Stimulated activated CD4-positive, alpha-beta T cell treated with anti-CD3 and anti-CD28 coated beads, Interleukin-1b, Interleukin-23, amount 100 ng/mL, for 1 hour (primary cell): ENCODE results near the gene SYCP3.

Experiments
- DNase-seq, 2 donors: peaks; one replicate each; pipeline ENCODE4 v3.0.0-alpha.2; 2020; ENCODE audit warnings: low read depth in 2 of 2

The SYCP3 gene

DNA sequence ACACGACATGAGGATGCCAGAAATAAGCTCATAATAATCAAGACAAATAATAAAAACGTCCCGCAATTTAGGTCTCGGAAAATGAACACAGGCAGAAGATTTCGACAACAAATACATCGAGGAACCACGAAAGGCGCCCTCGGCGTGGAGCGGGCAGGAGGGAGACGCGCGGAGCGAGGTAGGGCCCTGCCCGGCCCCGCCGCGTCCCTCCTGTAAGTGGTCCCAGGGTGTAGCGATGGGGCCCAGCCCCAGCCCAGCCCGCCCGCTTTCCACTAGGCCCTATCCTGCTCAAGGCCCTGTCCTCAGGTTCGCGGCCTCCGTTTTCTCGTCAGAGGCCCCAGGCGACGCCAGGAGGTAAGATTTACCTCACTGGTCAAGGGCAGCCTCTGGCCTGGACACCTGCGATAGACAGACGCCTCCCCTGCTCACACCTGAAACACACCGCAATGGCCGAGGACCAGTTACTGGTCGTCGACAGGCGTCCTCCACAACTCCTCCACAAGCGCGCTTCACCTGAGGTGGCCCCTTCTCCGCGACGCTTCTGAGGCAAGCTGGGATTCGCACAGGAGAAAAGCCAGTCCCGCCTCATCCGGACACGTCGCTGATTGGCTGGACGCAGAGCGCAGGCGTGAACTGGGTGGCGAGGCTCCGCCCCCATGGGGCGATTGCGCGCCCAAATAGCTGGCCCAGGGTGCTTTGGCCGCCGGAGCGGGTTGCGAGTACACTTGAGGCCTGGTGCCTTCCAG, at the start of gene SYCP3:
SYCP3 (minus strand) TSS at position 543 of the 746 bp plus-strand sequence. CDS start 1,527 bp downstream, outside the sequence.
- no peak for DNase-seq

DNA sequence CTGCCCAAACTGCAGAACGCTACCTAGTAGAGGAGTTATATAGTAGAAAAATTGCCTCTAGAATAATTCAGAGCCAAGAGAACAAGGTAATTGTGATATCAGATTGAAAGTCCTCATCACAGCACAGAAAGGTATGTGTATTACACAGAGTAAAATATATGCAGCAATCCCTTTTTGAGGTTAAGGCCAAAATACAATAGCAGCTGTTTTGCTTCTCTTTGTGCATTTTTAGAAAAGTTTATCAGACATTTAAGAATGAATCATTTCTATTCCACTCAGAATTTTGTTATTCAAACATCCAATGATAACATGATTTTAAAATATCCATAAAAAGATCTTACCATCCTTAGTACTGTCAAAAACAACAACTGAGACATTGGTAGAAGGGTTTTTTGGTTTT, 46.4 kb upstream of the SYCP3 start:
- DNase-seq: no peak

DNA sequence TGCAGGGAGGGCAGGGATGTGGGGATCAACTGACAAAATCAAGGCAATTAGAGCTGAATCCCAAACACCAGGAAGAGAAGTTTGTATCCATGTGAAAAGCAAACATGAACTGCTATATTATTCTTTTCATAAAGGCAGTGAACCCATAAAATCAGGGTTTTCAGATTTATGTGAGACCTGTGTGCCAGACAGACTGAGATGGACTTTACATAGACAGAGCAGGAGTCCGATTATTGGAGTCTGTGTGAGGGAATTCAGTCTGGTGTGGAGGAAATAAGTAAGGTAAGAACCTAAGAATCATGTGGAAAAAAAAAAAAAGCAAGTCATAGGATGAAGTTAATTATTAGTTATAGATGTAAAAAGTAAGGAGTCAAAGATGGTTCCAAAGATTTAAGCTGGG, 45.1 kb upstream of the SYCP3 start:
- DNase-seq: no peak

DNA sequence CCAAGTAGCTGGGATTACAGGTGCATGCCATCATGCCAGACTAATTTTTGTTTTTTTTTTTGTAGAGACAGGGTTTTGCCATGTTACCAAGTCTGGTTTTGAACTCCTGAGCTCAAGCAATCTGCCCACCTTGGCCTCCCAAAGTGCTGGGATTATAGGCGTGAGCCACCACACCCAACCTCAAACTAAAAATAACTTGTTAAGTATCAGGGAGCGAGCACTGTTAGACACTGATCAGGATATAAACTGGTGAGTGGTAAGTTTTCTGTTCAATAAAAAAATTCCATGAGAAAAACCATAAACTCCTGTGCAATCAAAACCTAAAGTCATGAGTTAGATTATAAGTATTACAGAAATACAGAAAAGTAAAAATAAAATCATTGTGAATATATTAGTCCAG, 44.6 kb upstream of the SYCP3 start:
- no peak for DNase-seq

DNA sequence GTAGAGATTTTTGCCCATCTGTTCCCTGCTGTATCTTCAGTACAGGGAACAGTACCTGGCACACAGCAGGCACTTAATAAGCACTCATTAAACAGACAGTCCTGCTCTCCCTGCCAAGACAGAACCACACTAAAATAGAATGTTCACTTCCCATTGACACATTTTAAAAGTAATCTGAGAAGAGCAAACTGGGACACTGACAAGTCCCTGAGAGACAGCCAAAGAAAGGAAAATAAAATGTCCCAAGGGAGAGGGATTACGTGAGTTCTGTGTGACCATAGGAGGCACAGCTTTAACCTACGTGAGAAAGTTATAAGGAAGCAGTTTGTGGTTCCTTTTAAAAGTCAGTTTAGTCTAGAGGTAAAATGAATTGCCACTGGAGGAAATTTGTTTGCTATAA, 43.9 kb upstream of the SYCP3 start:
- no peak for DNase-seq

DNA sequence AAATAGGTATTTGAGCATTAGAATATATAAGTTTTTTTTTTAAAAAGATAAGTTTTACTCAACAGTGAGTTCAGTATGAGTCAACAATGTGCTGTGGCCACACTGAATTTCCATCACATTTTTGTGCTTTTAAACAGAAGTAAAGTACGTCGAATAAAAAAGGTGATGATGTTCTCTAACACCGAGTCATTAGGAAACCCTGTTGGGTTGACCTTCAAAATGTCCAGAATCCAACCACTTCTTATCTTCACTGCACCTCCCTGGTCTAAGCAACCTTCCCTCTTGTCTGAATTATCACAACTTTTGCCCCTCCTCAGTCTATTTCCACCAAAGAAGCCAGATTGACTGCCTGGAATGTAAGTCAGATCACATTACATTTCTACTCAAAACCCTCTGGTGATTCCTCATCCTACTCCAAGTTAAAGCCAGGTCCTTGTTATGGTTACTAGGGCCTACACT, 43.0 kb upstream of the SYCP3 start:
- DNase-seq: no peak

DNA sequence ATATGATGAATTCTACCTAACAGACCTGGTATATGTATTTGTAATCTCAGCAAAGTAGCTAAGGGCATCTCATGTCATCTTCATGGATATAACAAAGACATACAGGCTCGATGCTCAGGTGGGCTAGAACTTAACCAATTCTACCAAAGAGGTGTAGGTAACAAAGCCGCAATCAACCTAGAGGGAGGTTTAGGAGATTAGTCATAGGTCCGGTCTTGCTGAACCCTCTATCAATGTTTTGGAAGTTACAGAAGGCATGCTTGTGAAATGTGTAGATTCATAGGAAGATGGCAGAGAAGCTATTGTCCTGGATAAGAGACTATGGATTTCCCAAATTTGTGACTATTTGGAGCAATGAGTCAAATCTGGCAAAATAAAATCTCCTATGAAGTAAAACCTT, 42.6 kb upstream of the SYCP3 start:
- DNase-seq: no peak

- no peak for DNase-seq
These were observed 41.3 kb upstream of the SYCP3 start for GRCh38 chr12:101780599-101780998.

DNA sequence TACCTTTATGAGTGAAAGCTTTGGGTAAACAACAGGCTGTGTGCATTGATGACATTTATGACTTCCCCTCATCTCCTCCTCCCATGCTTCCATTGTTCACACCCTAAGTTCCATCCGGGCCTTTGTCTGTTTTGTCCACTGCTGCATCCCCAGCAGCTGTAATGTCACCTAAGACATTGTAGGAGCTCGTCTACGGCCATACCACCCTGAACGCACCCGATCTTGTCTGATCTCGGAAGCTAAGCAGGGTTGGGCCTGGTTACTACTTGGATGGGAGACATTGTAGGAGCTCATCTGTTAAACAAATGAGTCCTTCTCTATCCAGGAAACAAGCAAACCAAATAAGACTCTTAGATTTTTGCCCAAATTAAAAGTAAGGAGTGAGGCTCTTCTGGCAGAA, 40.4 kb upstream of the SYCP3 start:
- no peak for DNase-seq

DNA sequence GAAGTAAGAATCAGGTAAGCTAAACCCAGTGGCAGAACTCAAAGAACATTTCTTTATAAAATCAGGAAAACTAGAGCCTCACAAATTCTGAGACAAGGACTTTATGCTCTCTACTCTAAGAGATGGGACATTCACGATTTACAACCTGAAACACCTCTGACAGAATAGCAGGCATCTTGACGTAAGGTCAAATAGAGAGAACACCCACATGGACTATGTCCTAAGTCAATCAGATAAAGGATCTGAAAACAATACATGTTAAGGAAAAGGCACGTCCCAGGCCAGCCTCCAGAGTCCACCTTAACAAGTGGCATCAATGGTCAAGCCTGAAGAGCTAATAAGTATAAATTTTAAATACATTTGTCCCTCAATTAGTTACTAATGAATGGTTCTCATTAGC, 39.9 kb upstream of the SYCP3 start:
- no peak for DNase-seq

- DNase-seq: no peak
These were observed 38.7 kb upstream of the SYCP3 start for GRCh38 chr12:101777978-101778377.

DNA sequence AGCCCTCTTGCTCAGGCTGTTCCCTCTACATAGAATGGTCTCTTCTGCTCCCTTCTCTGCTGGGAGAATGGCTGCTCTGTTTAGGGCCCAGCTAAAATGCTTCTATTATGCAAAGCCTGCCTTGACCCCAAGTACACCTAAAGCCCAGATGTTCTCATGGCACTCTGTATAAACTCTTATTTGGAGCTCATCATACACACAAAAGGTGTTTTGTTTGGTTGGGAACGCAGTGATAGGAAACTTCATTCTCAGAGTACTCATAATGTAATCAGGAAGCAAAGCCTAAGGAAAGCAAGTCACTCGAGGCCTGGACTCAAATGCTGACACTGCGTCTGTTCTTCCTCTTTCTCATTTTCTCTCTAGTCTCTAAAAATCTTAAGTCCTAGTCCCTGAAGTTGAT, 38.2 kb upstream of the SYCP3 start:
- no peak for DNase-seq

DNA sequence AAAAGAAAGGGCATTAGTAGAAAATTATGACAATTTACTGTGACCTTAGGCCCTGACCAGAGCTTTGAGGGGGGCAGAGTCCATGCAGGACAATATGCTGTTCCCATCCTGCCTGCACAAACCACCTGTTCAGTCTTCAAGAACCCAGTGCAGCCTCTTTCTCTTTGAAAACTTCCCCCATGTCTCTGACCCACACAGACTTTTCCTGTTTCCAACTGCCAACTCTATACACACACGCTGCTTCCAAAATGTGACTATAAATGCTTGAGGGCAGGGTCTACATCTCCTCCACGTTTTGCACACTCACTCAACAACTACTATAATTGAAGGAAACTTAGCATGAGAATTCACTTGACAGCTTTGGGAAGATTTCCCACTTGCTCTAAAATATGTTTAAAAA, 36.6 kb upstream of the SYCP3 start:
- no peak for DNase-seq

DNA sequence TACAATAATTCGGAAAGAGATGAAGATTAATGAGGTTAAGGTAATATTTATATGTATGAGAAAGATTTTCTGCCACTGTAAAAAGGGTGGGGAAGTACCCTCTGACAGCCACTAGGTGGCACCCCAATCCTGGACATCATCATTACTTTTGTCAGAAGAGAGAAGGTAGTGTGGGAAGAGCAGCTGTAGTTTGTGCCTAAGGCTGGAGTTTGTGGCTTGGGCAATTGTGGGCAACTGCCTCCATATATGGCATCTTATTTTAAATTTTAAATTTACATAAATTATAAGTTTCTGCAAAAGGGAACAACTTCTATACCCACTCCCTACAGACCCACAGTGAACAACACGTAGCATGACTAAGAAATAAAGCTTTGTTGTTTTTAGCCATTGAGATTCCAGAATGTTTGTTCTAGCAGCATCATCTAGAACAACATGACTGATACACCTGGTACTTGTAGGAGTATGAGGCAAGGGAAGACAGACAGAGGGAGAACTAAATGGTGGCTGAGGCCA, 34.4 kb upstream of the SYCP3 start:
- DNase-seq: peak; percentile 31 to 50

DNA sequence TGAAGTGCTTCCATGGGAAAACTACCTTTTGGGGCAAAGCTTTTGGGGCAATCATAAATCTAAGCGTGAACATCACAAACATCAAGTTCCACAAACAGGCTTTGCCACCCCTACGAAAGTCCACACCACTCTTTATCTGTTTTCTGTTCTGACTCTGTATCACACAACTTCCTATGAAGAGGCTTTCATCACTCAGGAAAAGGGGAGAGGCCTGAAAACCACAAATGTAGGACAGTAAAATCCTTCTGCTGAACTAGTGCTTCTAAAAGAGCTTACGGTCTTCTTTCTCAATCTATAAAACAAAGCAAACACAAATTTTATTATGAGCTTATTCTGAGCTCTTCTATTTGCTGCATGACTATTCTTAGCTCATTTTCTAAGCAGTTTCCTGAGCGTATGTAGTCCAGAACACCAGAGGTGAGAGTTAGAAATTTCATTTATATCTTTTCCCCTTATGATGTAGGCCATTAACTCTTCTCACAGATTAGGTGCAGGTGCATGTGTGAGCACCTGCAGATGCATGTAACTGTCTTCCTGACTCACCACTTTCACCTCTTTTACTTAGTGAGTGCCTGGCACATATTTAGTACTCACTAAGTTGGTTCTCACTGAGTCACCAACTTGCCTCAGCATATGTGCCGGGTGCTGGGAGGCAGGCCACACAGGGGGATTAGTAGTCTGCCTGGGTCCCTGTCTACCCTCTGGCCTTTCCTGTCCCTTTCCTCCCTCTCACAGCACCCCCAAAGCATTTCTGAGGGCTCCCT, 32.9 kb upstream of the SYCP3 start:
- DNase-seq: no peak

DNA sequence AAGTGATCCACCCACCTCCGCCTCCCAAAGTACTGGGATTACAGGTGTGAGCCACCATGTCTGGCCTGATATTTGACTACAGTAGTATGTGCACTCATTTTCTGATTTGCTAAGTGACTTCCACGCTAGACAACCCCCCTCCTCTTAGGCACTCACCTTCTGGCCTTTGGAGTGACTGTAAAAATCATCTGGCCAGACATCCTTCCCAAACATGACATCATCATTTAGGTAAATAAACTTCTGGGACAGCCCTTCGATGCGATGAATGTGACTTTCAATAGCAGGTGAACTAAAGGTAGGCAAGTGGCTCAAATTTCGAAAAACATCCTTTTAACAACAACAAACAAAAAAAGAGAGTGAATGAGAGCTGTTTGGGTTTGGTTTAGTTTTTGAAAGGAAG, 30.6 kb upstream of the SYCP3 start:
- no peak for DNase-seq

GRCh38 chr12:101768781-101769180, 29.5 kb upstream of the SYCP3 start:
- no peak for DNase-seq

DNA sequence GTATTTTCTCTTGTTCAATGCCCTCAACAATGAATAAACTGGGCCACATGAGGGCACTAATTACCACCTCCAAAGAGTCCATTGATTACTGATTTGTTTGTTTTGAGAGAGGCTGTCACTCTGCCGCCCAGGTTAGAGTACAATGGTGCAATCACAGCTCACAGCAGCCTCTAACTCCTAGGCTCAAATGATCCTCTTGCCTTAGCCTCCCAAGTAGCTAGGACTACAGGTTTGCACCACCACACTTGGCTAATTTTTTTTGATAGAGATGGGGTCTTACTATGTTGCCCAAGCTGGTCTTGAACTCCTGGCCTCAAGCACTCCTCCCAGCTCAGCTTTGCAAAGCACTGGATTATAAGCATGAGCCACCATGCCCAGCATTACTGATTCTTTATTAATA, 28.3 kb upstream of the SYCP3 start:
- DNase-seq: no peak

DNA sequence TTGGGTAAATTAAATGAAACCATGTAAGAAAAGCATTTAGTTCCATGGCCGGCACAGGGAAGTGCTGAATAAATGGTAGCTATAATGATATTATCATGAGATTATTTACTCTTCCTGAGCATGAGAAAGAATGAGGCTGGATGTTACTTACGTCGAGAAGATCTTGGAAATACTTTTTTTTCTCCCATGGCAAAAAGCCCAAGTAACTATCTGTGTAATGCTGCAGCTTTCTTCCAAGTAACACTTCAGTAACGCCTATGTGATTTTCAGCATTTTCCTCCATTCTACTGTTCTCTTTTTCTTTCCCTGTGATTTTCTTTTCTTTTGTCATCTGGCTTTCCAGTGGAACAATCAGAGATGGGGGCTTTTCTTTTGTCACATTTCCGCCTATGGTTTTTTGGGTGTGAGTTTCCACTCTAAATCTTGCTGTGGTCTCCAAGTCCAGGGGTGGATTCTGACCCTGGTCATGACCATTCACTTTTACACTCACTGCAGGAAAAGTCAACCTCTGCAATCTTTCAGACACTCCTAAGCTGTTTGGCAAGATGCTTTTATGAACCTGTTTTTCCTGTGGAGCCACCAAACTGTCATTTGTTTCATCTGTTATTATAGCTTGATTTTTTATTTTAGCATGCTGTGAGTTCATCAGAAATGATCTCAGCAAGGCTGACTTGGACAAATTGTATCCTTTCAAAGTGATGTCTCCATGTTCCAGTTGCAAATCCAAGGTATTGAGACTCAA, 25.0 kb upstream of the SYCP3 start:
- no peak for DNase-seq

GRCh38 chr12:101763246-101763931, 24.1 kb upstream of the SYCP3 start:
- DNase-seq: no peak

- no peak for DNase-seq
These were observed 22.5 kb upstream of the SYCP3 start for GRCh38 chr12:101761781-101762180.

DNA sequence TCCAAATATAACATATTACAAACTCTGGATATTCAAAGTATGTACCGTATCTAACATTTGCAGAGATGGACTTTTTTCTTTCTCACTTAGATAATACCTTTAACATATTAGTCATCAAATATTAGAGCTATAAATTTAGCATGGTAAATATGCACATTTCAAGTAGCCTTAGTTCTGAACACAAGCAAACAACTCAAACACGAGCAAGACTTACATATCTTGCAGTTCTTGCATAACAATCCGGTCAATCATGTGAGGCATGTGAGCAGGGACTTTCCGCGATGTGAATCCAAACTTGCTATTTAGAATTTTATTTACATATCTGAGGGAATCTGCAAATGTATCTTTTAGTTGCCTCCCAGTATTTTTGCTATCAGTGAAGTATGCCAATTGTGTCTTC, 22.1 kb upstream of the SYCP3 start:
- DNase-seq: no peak
